K562 (cell line): ENCODE measurements around the gene SQOR. TPM values are rescaled to one million over a fixed set of nuclear protein-coding genes. Genes with fewer than 3 reads are reported as not detected.

Experiments used
- ATAC-seq: fragments of 200-7000 bp; cut with Tn5 transposase; 3 replicates; pipeline ENCODE4 v1.9.1; 2020; ENCODE audit warnings: moderate library complexity
- BruUV-seq: library from RNA; stranded (reverse); fragments of 400-500 nt; replicated peaks from 2 replicates; lab custom pipeline; 2021; lab: Mats Ljungman, UMichigan
- CTCF ChIA-PET: fragments of 300-600 bp; formaldehyde crosslinking; extraction: SDS; loops from one replicate; lab custom pipeline; 2021; ENCODE audit warnings: low intra/inter-chr PET ratio; lab: Yijun Ruan, JAX
- POLR2A ChIA-PET: fragments of 300-600, 350-650 bp; sonication (Branson Sonifier 250); formaldehyde crosslinking; extraction: SDS; loops from one replicate; lab custom pipeline; 2021; ENCODE audit warnings: antibody characterized with exemption, inconsistent platforms; lab: Yijun Ruan, JAX
- DNase-seq, 4 experiments: peaks; one replicate each; pipeline versions ENCODE4 v3.0.0 to v3.0.0-alpha.2; 2011 to 2018; ENCODE audit warnings: low spot score in 3 of 4, mixed read lengths in 3 of 4; ENCODE audit errors: extremely low read depth in 1 of 4
- FAIRE-seq: peaks from 2 replicates; lab custom pipeline; 2011; peaks lifted over from hg19 to GRCh38; lab: Jason Lieb, UNC
- H2AFZ ChIP-seq: 2 replicates; pipeline ENCODE4 v1.6.0; 2011; ENCODE audit warnings: low read depth, low read length, control low read depth, inconsistent platforms
- H3K27ac ChIP-seq: fragments of 200-600 bp; 3 replicates; pipeline ENCODE4 v1.8.0; 2011; ENCODE audit warnings: low read depth, mild to moderate bottlenecking, control low read depth, inconsistent platforms, low read length, moderate library complexity, mixed read lengths; ENCODE audit errors: extremely low read depth
- H3K27me3 ChIP-seq, 2 experiments: fragments of 300-600 bp in 1 of 2; 2 replicates in 1 of 2; 3 replicates in 1 of 2; pipeline versions ENCODE4 v1.6.0 to v1.8.0; 2011; ENCODE audit warnings: inconsistent platforms in 2 of 2, low read length in 2 of 2, mild to moderate bottlenecking in 1 of 2, mixed read lengths in 1 of 2, moderate library complexity in 1 of 2; ENCODE audit not compliant: control insufficient read depth in 2 of 2, insufficient read depth in 2 of 2
- H3K36me3 ChIP-seq: fragments of 300-600 bp; 3 replicates; pipeline ENCODE4 v1.8.0; 2011; ENCODE audit warnings: mild to moderate bottlenecking, low read length, inconsistent platforms; ENCODE audit not compliant: control insufficient read depth, insufficient read depth
- H3K4me1 ChIP-seq, 2 experiments: fragments of 200-600 bp in 1 of 2; replicated peaks in 1 of 2; 2 replicates in 1 of 2; 3 replicates in 1 of 2; pipeline versions ENCODE4 v1.5.1 to v1.8.0; 2011; ENCODE audit warnings: inconsistent platforms in 2 of 2, low read length in 2 of 2, mild to moderate bottlenecking in 1 of 2, mixed read lengths in 1 of 2, moderate library complexity in 1 of 2; ENCODE audit not compliant: control insufficient read depth in 2 of 2, insufficient read depth in 2 of 2
- H3K4me2 ChIP-seq: 2 replicates; pipeline ENCODE4 v1.6.1; 2011; ENCODE audit warnings: low read length, control low read depth, inconsistent platforms, mixed read lengths; ENCODE audit not compliant: insufficient read depth
- H3K4me3 ChIP-seq: fragments of 200-600 bp; sonication (generic), shearing (Covaris generic); 2 replicates; pipeline ENCODE4 v1.5.1; 2016; ENCODE audit warnings: control low read depth, inconsistent platforms
- H3K79me2 ChIP-seq: fragments of 200-600 bp; 3 replicates; pipeline ENCODE4 v1.8.0; 2011; ENCODE audit warnings: low read length, inconsistent platforms; ENCODE audit not compliant: control insufficient read depth, insufficient read depth
- H3K9ac ChIP-seq, 2 experiments: 2 replicates each; pipeline versions ENCODE4 v1.6.0 to v1.6.1; 2011; ENCODE audit warnings: low read depth in 2 of 2, low read length in 2 of 2, control low read depth in 1 of 2, inconsistent platforms in 1 of 2, mild to moderate bottlenecking in 1 of 2, mixed read lengths in 1 of 2; ENCODE audit not compliant: insufficient read depth in 1 of 2
- H3K9me1 ChIP-seq: one replicate; pipeline ENCODE4 v1.6.0; 2011; ENCODE audit warnings: inconsistent platforms, mild to moderate bottlenecking, low read length, moderate library complexity; ENCODE audit not compliant: control insufficient read depth, insufficient read depth
- H3K9me3 ChIP-seq: replicated peaks from 2 replicates; pipeline ENCODE4 v1.5.1; 2011; ENCODE audit warnings: low read depth, low read length, inconsistent platforms; ENCODE audit not compliant: control insufficient read depth, insufficient read depth
- H4K20me1 ChIP-seq: replicated peaks from 2 replicates; pipeline ENCODE4 v1.6.1; 2011; ENCODE audit warnings: low read length, inconsistent platforms, mixed read lengths; ENCODE audit not compliant: control insufficient read depth, insufficient read depth
- HDAC3 ChIP-seq: fragments of 450-650 bp; IDR thresholded peaks from 2 replicates; pipeline ENCODE4 v1.6.1; 2018; ENCODE audit warnings: borderline replicate concordance, mild to moderate bottlenecking, moderate library complexity; ENCODE audit not compliant: partially characterized antibody
- ZBTB40 ChIP-seq, 2 experiments: fragments of 450-650 bp in 1 of 2; sonication (generic) in 1 of 2; formaldehyde crosslinking in 1 of 2; IDR thresholded peaks; 2 replicates each; pipeline versions ENCODE4 v1.7.1 to v1.9.0; 2016 to 2022; ENCODE audit warnings: inconsistent platforms in 1 of 2, mild to moderate bottlenecking in 1 of 2, missing genetic modification reagents in 1 of 2
- ZNF212 ChIP-seq: fragments of 450-650 bp; formaldehyde crosslinking; IDR thresholded peaks from 2 replicates; pipeline ENCODE4 v1.4.0; 2020; ENCODE audit warnings: mild to moderate bottlenecking
- WGBS: fragments of 100-300 bp; shearing (Covaris generic); methylation state at CpG from one replicate; pipeline ENCODE4 v1.1.6; 2016; ENCODE audit warnings: low coverage, mixed read lengths; ENCODE audit not compliant: insufficient coverage; ENCODE audit errors: missing lambda C conversion rate; 5-methylcytosine and 5-hydroxymethylcytosine counted together
- in situ Hi-C: fragments of 300-500 bp; cut with MboI; formaldehyde crosslinking; loops from 4 replicates; pipeline ENCODE4 v1.15.0; 2018; ENCODE audit warnings: inconsistent platforms, mixed read lengths
- intact Hi-C: fragments of 100-400 bp; cut with micrococcal nuclease; formaldehyde crosslinking; loops from 2 replicates; pipeline ENCODE4 v1.14.2; 2022
- polyA plus RNA-seq, 8 experiments: library from polyadenylated mRNA; depleted of rRNA in 4 of 8; stranded (reverse) in 5 of 8; unstranded in 3 of 8; fragments of >200 nt; fragmentation: Nextera tagmentation in 2 of 8; fragmentation: Illumina TruSeq in 1 of 8; extraction: Ambion mirVana in 2 of 8; extraction: Trizol in 1 of 8; gene quantifications; 2 replicates each; pipeline versions ENCODE4 v1.2.1 to v1.2.3, GENCODE V29; 2011 to 2014; ENCODE audit warnings: inconsistent platforms in 1 of 8, missing spikeins in 1 of 8
- total RNA-seq, 7 experiments: library from RNA; depleted of rRNA in 6 of 7; stranded (reverse); fragments of >200 nt in 6 of 7; fragmentation: Illumina TruSeq in 2 of 7; extraction: Trizol in 2 of 7; gene quantifications; 2 replicates each; pipeline versions ENCODE4 v1.2.1 to v1.2.3, GENCODE V29; 2011 to 2021; ENCODE audit warnings: low replicate concordance in 1 of 7
- TF ChIP-seq, protein P1 (sequence below): fragments of 250-450 bp; sonication (Bioruptor Pico); IDR thresholded peaks from 2 replicates; pipeline ENCODE4 v1.4.0; 2020

The SQOR gene
- total and polyA plus RNA-seq, 9 of the 15 experiments (the other 6 are each of a cell fraction or from before 2014, with no cell fraction given), result 0.32 to 1.6 (median 1.1) TPM

GRCh38 chr15:45701108-45701507 lies 66.3 kb downstream of the SQOR start:
- Histone ChIP-seq H3K4me2 (no peak overlapping the region), H3K27me3 (peaks cover 0 to 7% of the 10 kb centered on the region in 2 experiments; a peak in 2 of 5 replicates), H3K4me1 (peaks cover 0 to 8% of the 10 kb centered on the region in 2 experiments; a peak in 1 of 5 replicates), H4K20me1 (no peaks in the 10 kb centered on the region), H3K9me3 (no peaks in the 10 kb centered on the region), H3K27ac (no peak overlapping the region), H3K36me3 (no peaks in the 10 kb centered on the region), H3K4me3 (no peak overlapping the region), H2AFZ (no peak overlapping the region), H3K9me1 (no peaks in the 10 kb centered on the region), H3K9ac (no peak overlapping the region), H3K79me2 (no peaks in the 10 kb centered on the region)
- ATAC-seq (no peak), DNase-seq (no peak), FAIRE-seq (no peak)
- ChIA-PET POLR2A (no interaction called here), CTCF (no interaction called here)
- TF ChIP-seq, protein P1, sequence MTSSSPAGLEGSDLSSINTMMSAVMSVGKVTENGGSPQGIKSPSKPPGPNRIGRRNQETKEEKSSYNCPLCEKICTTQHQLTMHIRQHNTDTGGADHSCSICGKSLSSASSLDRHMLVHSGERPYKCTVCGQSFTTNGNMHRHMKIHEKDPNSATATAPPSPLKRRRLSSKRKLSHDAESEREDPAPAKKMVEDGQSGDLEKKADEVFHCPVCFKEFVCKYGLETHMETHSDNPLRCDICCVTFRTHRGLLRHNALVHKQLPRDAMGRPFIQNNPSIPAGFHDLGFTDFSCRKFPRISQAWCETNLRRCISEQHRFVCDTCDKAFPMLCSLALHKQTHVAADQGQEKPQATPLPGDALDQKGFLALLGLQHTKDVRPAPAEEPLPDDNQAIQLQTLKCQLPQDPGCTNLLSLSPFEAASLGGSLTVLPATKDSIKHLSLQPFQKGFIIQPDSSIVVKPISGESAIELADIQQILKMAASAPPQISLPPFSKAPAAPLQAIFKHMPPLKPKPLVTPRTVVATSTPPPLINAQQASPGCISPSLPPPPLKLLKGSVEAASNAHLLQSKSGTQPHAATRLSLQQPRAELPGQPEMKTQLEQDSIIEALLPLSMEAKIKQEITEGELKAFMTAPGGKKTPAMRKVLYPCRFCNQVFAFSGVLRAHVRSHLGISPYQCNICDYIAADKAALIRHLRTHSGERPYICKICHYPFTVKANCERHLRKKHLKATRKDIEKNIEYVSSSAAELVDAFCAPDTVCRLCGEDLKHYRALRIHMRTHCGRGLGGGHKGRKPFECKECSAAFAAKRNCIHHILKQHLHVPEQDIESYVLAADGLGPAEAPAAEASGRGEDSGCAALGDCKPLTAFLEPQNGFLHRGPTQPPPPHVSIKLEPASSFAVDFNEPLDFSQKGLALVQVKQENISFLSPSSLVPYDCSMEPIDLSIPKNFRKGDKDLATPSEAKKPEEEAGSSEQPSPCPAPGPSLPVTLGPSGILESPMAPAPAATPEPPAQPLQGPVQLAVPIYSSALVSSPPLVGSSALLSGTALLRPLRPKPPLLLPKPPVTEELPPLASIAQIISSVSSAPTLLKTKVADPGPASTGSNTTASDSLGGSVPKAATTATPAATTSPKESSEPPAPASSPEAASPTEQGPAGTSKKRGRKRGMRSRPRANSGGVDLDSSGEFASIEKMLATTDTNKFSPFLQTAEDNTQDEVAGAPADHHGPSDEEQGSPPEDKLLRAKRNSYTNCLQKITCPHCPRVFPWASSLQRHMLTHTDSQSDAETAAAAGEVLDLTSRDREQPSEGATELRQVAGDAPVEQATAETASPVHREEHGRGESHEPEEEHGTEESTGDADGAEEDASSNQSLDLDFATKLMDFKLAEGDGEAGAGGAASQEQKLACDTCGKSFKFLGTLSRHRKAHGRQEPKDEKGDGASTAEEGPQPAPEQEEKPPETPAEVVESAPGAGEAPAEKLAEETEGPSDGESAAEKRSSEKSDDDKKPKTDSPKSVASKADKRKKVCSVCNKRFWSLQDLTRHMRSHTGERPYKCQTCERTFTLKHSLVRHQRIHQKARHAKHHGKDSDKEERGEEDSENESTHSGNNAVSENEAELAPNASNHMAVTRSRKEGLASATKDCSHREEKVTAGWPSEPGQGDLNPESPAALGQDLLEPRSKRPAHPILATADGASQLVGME (CRISPR knock-in tag), result no peak
- TF ChIP-seq ZBTB40 (IDR thresholded peaks at IDR 0.05) (peak; percentile 84), ZBTB40 (CRISPR knock-in tag; IDR thresholded peaks at IDR 0.05) (no peak), HDAC3 (no peak), ZNF212 (CRISPR knock-in tag) (no peak)
- intact Hi-C loops, result no loop called here
- in situ Hi-C loops, result no loop called here
- 0% methylated on average over 3 of the region's 3 CpGs for WGBS
- no TSS peak for BruUV-seq
